GM23338 (cell line): ENCODE measurements around the gene ZNF282. TPM values are rescaled to one million over a fixed set of nuclear protein-coding genes. Genes with fewer than 3 reads are reported as not detected.

ENCODE experiments used
- ATAC-seq: fragments of 200-7000 bp; cut with Tn5 transposase; 3 replicates; pipeline ENCODE4 v1.9.1; 2020
- DNase-seq: peaks from one replicate; pipeline ENCODE4 v3.0.0-alpha.2; 2015; ENCODE audit warnings: low spot score
- H2AFZ ChIP-seq: fragments of 200-600 bp; sonication (generic); 2 replicates; pipeline ENCODE4 v1.8.0; 2016; ENCODE audit warnings: antibody characterized with exemption, mild to moderate bottlenecking, moderate library complexity
- H3F3A ChIP-seq: fragments of 200-600 bp; sonication (generic); replicated peaks from 2 replicates; pipeline ENCODE4 v1.8.0; 2017; ENCODE audit warnings: antibody characterized with exemption, mixed run types, low read depth
- H3K27ac ChIP-seq: fragments of 200-600 bp; sonication (generic); 2 replicates; pipeline ENCODE4 v1.6.1; 2016; ENCODE audit warnings: low read depth
- H3K27me3 ChIP-seq: fragments of 200-600 bp; sonication (generic); 2 replicates; pipeline ENCODE4 v1.8.0; 2016; ENCODE audit warnings: mild to moderate bottlenecking, mixed run types, moderate library complexity; ENCODE audit not compliant: insufficient read depth
- H3K36me3 ChIP-seq: fragments of 200-600 bp; sonication (generic); 2 replicates; pipeline ENCODE4 v1.8.0; 2016; ENCODE audit warnings: mild to moderate bottlenecking; ENCODE audit not compliant: insufficient read depth
- H3K4me1 ChIP-seq: fragments of 200-600 bp; sonication (generic); 2 replicates; pipeline ENCODE4 v1.8.0; 2016; ENCODE audit warnings: mild to moderate bottlenecking, moderate library complexity; ENCODE audit not compliant: insufficient read depth
- H3K4me2 ChIP-seq: fragments of 200-600 bp; sonication (generic); 2 replicates; pipeline ENCODE4 v1.7.1; 2017; ENCODE audit warnings: mixed run types
- H3K4me3 ChIP-seq: fragments of 200-600 bp; sonication (generic); 2 replicates; pipeline ENCODE4 v1.6.1; 2016; ENCODE audit warnings: mixed run types
- H3K79me2 ChIP-seq: fragments of 200-600 bp; sonication (generic); replicated peaks from 2 replicates; pipeline ENCODE4 v1.8.0; 2017; ENCODE audit warnings: mild to moderate bottlenecking; ENCODE audit not compliant: insufficient read depth
- H3K9me2 ChIP-seq: fragments of 200-600 bp; sonication (generic); 2 replicates; pipeline ENCODE4 v1.8.0; 2017; ENCODE audit not compliant: insufficient read depth
- H4K20me1 ChIP-seq: fragments of 200-600 bp; sonication (generic); replicated peaks from 2 replicates; pipeline ENCODE4 v1.8.0; 2017; ENCODE audit warnings: mild to moderate bottlenecking; ENCODE audit not compliant: insufficient read depth
- H3K27ac Mint-ChIP-seq: 2 replicates; pipeline ENCODE4 v1.8.0; 2020; ENCODE audit warnings: inconsistent platforms, mild to moderate bottlenecking, moderate library complexity, mixed read lengths
- H3K27me3 Mint-ChIP-seq: 3 replicates; pipeline ENCODE4 v1.8.0; 2022; ENCODE audit warnings: low read depth, mild to moderate bottlenecking, moderate library complexity, mixed read lengths, inconsistent platforms; ENCODE audit not compliant: insufficient read depth, poor library complexity
- H3K36me3 Mint-ChIP-seq: 3 replicates; pipeline ENCODE4 v1.8.0; 2021; ENCODE audit warnings: low read depth, mild to moderate bottlenecking, inconsistent platforms, moderate library complexity, mixed read lengths
- H3K4me1 Mint-ChIP-seq: 3 replicates; pipeline ENCODE4 v1.8.0; 2020; ENCODE audit warnings: mild to moderate bottlenecking, inconsistent platforms, mixed read lengths
- H3K4me3 Mint-ChIP-seq: 3 replicates; pipeline ENCODE4 v1.8.0; 2021; ENCODE audit warnings: moderate library complexity, mild to moderate bottlenecking, inconsistent platforms, mixed read lengths
- H3K9me3 Mint-ChIP-seq: 3 replicates; pipeline ENCODE4 v1.8.0; 2020; ENCODE audit warnings: moderate library complexity, mild to moderate bottlenecking, inconsistent platforms, mixed read lengths
- CREB1 ChIP-seq: fragments of 250-450 bp; sonication (Bioruptor Pico); IDR thresholded peaks from 2 replicates; pipeline ENCODE4 v1.5.0; 2020; ENCODE audit warnings: low read depth, mild to moderate bottlenecking, moderate library complexity
- EZH2 ChIP-seq: fragments of 200-600 bp; sonication (generic); IDR thresholded peaks from one replicate; pipeline ENCODE4 v1.8.0; 2017; ENCODE audit warnings: antibody characterized with exemption, mild to moderate bottlenecking, low read depth; ENCODE audit not compliant: unreplicated experiment
- EZH2phosphoT487 ChIP-seq: fragments of 200-600 bp; sonication (generic); IDR thresholded peaks from one replicate; pipeline ENCODE4 v1.8.1; 2018; ENCODE audit warnings: antibody characterized with exemption; ENCODE audit not compliant: unreplicated experiment
- NANOG ChIP-seq: IDR thresholded peaks from 2 replicates; pipeline ENCODE4 v1.6.1; 2016; ENCODE audit warnings: antibody characterized with exemption, borderline replicate concordance
- POLR2AphosphoS5 ChIP-seq: IDR thresholded peaks from 2 replicates; pipeline ENCODE4 v1.6.1; 2016; ENCODE audit warnings: antibody characterized with exemption, low read depth
- STAT1 ChIP-seq: IDR thresholded peaks from one replicate; pipeline ENCODE4 v1.6.1; 2016; ENCODE audit warnings: antibody characterized with exemption; ENCODE audit not compliant: unreplicated experiment
- ZNF114 ChIP-seq: fragments of 250-450 bp; sonication (Bioruptor Pico); IDR thresholded peaks from 2 replicates; pipeline ENCODE4 v1.5.0; 2020; ENCODE audit warnings: mild to moderate bottlenecking, moderate library complexity
- polyA plus RNA-seq: library from polyadenylated mRNA; unstranded; fragments of >200 nt; fragmentation: Nextera tagmentation; extraction: Ambion mirVana; gene quantifications from 2 replicates; pipeline ENCODE4 v1.2.1, GENCODE V29; 2016
- total RNA-seq: library from RNA; depleted of rRNA; stranded (reverse); fragments of >200 nt; shearing (Covaris generic); gene quantifications from 2 replicates; pipeline ENCODE4 v1.2.3, GENCODE V29; 2014
- TF ChIP-seq, protein P1 (sequence below): fragments of 250-450 bp; sonication (Bioruptor Pico); IDR thresholded peaks from 2 replicates; pipeline ENCODE4 v1.5.0; 2020; ENCODE audit warnings: mild to moderate bottlenecking, moderate library complexity
- TF ChIP-seq, protein P2 (sequence below), 2 experiments: fragments of 200-600 bp in 1 of 2; sonication (generic) in 1 of 2; conservative IDR thresholded peaks; 2 replicates each; pipeline versions ENCODE4 v1.5.1 to v1.6.1; 2016 to 2017; ENCODE audit warnings: antibody characterized with exemption in 2 of 2, low read depth in 2 of 2, mild to moderate bottlenecking in 2 of 2, moderate library complexity in 1 of 2
- TF ChIP-seq, protein P3 (sequence below): IDR thresholded peaks from 2 replicates; pipeline ENCODE4 v1.6.1; 2016; ENCODE audit warnings: antibody characterized with exemption

ZNF282 gene
- total and polyA plus RNA-seq, 2 experiments from 2014 or later: 7.2 to 36.3 TPM

- TF ChIP-seq, protein P1, sequence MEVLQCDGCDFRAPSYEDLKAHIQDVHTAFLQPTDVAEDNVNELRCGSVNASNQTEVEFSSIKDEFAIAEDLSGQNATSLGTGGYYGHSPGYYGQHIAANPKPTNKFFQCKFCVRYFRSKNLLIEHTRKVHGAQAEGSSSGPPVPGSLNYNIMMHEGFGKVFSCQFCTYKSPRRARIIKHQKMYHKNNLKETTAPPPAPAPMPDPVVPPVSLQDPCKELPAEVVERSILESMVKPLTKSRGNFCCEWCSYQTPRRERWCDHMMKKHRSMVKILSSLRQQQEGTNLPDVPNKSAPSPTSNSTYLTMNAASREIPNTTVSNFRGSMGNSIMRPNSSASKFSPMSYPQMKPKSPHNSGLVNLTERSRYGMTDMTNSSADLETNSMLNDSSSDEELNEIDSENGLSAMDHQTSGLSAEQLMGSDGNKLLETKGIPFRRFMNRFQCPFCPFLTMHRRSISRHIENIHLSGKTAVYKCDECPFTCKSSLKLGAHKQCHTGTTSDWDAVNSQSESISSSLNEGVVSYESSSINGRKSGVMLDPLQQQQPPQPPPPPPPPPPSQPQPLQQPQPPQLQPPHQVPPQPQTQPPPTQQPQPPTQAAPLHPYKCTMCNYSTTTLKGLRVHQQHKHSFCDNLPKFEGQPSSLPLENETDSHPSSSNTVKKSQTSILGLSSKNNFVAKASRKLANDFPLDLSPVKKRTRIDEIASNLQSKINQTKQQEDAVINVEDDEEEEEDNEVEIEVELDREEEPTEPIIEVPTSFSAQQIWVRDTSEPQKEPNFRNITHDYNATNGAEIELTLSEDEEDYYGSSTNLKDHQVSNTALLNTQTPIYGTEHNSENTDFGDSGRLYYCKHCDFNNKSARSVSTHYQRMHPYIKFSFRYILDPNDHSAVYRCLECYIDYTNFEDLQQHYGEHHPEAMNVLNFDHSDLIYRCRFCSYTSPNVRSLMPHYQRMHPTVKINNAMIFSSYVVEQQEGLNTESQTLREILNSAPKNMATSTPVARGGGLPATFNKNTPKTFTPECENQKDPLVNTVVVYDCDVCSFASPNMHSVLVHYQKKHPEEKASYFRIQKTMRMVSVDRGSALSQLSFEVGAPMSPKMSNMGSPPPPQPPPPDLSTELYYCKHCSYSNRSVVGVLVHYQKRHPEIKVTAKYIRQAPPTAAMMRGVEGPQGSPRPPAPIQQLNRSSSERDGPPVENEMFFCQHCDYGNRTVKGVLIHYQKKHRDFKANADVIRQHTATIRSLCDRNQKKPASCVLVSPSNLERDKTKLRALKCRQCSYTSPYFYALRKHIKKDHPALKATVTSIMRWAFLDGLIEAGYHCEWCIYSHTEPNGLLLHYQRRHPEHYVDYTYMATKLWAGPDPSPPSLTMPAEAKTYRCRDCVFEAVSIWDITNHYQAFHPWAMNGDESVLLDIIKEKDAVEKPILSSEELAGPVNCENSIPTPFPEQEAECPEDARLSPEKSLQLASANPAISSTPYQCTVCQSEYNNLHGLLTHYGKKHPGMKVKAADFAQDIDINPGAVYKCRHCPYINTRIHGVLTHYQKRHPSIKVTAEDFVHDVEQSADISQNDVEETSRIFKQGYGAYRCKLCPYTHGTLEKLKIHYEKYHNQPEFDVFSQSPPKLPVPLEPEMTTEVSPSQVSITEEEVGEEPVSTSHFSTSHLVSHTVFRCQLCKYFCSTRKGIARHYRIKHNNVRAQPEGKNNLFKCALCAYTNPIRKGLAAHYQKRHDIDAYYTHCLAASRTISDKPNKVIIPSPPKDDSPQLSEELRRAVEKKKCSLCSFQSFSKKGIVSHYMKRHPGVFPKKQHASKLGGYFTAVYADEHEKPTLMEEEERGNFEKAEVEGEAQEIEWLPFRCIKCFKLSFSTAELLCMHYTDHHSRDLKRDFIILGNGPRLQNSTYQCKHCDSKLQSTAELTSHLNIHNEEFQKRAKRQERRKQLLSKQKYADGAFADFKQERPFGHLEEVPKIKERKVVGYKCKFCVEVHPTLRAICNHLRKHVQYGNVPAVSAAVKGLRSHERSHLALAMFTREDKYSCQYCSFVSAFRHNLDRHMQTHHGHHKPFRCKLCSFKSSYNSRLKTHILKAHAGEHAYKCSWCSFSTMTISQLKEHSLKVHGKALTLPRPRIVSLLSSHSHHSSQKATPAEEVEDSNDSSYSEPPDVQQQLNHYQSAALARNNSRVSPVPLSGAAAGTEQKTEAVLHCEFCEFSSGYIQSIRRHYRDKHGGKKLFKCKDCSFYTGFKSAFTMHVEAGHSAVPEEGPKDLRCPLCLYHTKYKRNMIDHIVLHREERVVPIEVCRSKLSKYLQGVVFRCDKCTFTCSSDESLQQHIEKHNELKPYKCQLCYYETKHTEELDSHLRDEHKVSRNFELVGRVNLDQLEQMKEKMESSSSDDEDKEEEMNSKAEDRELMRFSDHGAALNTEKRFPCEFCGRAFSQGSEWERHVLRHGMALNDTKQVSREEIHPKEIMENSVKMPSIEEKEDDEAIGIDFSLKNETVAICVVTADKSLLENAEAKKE (CRISPR knock-in tag): no peak
Observed at GRCh38 chr7:149220534-149220933, 25.2 kb downstream of the ZNF282 start (continued).

GRCh38 chr7:149223176-149223575 lies 27.8 kb downstream of the ZNF282 start:
- Mint-ChIP-seq H3K4me1 (peaks cover 10% of the 10 kb centered on the region), H3K36me3 (peaks cover 45% of the 10 kb centered on the region), H3K27me3 (peaks cover 12% of the 10 kb centered on the region), H3K4me3 (no peak overlapping the region), H3K27ac (no peak overlapping the region), H3K9me3 (no peaks in the 10 kb centered on the region)
- no peaks in the 10 kb centered on the region for H3K9me2 ChIP-seq
- H3K4me1 ChIP-seq: no peaks in the 10 kb centered on the region
- no peak overlapping the region for H3K4me3 ChIP-seq
- no peak overlapping the region for H2AFZ ChIP-seq
- DNase-seq: no peak
- H3K36me3 ChIP-seq: no peaks in the 10 kb centered on the region
- no peak for ATAC-seq
- H3K27ac ChIP-seq: no peak overlapping the region
- no peaks in the 10 kb centered on the region; the same call in 1 of the 2 replicates for H4K20me1 ChIP-seq
- no peak overlapping the region for H3K4me2 ChIP-seq
- peaks cover 5% of the 10 kb centered on the region; the same call in 1 of the 2 replicates for H3F3A ChIP-seq
- no peaks in the 10 kb centered on the region for H3K79me2 ChIP-seq
- no peaks in the 10 kb centered on the region for H3K27me3 ChIP-seq
- TF ChIP-seq EZH2 (no peak), NANOG (no peak), ZNF114 (CRISPR knock-in tag) (no peak), STAT1 (no peak), EZH2phosphoT487 (no peak), POLR2AphosphoS5 (no peak), CREB1 (CRISPR knock-in tag) (no peak)
- TF ChIP-seq, protein P2, sequence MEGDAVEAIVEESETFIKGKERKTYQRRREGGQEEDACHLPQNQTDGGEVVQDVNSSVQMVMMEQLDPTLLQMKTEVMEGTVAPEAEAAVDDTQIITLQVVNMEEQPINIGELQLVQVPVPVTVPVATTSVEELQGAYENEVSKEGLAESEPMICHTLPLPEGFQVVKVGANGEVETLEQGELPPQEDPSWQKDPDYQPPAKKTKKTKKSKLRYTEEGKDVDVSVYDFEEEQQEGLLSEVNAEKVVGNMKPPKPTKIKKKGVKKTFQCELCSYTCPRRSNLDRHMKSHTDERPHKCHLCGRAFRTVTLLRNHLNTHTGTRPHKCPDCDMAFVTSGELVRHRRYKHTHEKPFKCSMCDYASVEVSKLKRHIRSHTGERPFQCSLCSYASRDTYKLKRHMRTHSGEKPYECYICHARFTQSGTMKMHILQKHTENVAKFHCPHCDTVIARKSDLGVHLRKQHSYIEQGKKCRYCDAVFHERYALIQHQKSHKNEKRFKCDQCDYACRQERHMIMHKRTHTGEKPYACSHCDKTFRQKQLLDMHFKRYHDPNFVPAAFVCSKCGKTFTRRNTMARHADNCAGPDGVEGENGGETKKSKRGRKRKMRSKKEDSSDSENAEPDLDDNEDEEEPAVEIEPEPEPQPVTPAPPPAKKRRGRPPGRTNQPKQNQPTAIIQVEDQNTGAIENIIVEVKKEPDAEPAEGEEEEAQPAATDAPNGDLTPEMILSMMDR (conservative IDR thresholded peaks at IDR 0.05; ENCODE audit: low read depth in 2 of 2): no peak
- TF ChIP-seq, protein P3, sequence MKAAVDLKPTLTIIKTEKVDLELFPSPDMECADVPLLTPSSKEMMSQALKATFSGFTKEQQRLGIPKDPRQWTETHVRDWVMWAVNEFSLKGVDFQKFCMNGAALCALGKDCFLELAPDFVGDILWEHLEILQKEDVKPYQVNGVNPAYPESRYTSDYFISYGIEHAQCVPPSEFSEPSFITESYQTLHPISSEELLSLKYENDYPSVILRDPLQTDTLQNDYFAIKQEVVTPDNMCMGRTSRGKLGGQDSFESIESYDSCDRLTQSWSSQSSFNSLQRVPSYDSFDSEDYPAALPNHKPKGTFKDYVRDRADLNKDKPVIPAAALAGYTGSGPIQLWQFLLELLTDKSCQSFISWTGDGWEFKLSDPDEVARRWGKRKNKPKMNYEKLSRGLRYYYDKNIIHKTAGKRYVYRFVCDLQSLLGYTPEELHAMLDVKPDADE: no peak
